ENCODE results near the gene ERC2.

Gene ERC2

GRCh38 chr3:55570271-55570711 is 898.0 kb downstream of the ERC2 start:
- no peak for TF ChIP-seq CTCF (IDR thresholded peaks at IDR 0.05; ENCODE audit: low read depth, low read length, missing control alignments)
- DNase-seq (ENCODE audit: extremely low read depth, low read depth): no peak
- H3K4me3 ChIP-seq (replicated peaks; ENCODE audit: low read depth, low read length): no peak overlapping the region

DNA sequence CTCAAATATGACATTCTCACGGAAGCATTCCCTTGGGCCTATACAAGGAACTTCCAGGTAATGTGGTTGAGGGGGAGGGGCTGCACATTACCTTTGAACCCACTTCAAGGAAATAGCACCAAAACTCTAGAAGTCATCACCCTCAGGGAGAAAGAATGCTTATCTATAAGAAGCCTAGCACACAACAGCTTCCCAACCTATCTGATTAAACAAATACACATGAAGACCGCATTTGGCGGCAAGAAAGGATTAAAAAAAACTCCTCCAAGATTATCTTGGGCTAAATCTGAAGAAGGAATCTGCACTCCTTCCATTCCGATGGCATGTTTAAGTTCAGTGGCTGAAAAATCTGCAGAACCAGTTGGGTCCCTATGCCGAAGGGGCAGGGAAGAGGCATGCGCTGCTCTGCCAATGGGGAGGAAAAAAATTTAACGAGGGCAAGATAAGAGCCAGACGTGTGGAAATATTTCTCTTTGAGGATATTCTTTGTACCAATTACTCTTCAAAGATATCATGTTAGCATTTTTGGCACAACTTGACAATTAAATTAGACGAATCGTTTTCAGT is 899.2 kb downstream of the ERC2 start:
- no peak for TF ChIP-seq CTCF (IDR thresholded peaks at IDR 0.05; ENCODE audit: low read depth, low read length, missing control alignments)
- no peak overlapping the region for H3K4me3 ChIP-seq (replicated peaks; ENCODE audit: low read depth, low read length)
- no peak for DNase-seq (ENCODE audit: extremely low read depth, low read depth)

- DNase-seq (ENCODE audit: extremely low read depth, low read depth): no peak
- no peak overlapping the region for H3K4me3 ChIP-seq (replicated peaks; ENCODE audit: low read depth, low read length)
- no peak for TF ChIP-seq CTCF (IDR thresholded peaks at IDR 0.05; ENCODE audit: low read depth, low read length, missing control alignments)
These were observed 900.7 kb downstream of the ERC2 start for GRCh38 chr3:55567615-55568014.

DNA sequence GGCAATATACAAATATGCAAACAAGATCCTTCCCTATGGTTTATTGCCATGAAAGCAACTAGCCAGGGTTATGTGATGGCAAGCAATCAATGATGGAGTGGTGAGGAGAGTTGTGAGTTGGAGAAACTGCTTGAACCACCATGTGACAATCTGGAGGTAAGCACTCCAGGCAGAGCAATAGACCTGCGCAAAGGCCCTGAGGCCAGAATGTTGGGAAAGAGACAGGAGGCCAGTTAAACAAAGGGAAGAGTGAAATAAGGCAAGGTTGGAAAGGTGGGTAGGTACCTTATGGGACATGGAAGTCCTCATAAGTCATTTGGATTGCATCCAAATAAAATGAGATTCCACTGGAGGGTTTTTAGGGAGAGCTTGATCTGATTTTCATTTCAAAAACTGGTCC is 901.1 kb downstream of the ERC2 start:
- DNase-seq (ENCODE audit: extremely low read depth, low read depth): no peak

DNA sequence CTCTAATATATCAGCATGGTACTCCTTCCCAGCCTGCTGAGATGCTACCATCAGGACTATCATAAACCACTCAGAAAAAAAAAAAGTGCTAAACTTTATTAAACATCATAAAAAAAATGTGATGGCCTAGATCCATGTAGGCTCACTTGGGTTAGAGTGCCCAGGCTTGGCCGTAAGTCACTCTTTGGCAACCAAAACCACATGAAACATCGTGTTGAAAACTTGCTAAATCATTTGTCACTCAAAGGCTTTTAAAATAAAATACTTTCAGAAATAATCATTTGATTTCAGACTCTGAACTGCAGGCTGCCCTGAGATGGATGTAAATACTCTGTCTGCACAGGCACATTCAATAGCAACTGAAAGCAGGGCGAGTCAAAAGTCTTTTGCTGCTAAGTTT is 902.7 kb downstream of the ERC2 start:
- no peak overlapping the region for H3K4me3 ChIP-seq (replicated peaks; ENCODE audit: low read depth, low read length)
- DNase-seq (ENCODE audit: extremely low read depth, low read depth): no peak
- TF ChIP-seq CTCF (IDR thresholded peaks at IDR 0.05; ENCODE audit: low read depth, low read length, missing control alignments): no peak

More for the DNA sequence above, 901.1 kb downstream of the ERC2 start:
- H3K4me3 ChIP-seq (replicated peaks; ENCODE audit: low read depth, low read length): no peak overlapping the region
- TF ChIP-seq CTCF (IDR thresholded peaks at IDR 0.05; ENCODE audit: low read depth, low read length, missing control alignments): no peak

- TF ChIP-seq CTCF (IDR thresholded peaks at IDR 0.05; ENCODE audit: low read depth, low read length, missing control alignments): no peak
- no peak overlapping the region for H3K4me3 ChIP-seq (replicated peaks; ENCODE audit: low read depth, low read length)
These were observed 903.5 kb downstream of the ERC2 start for GRCh38 chr3:55564726-55565125.

GRCh38 chr3:55562700-55563099 is 905.6 kb downstream of the ERC2 start:
- no peak for DNase-seq (ENCODE audit: extremely low read depth, low read depth)
- TF ChIP-seq CTCF (IDR thresholded peaks at IDR 0.05; ENCODE audit: low read depth, low read length, missing control alignments): no peak
- H3K4me3 ChIP-seq (replicated peaks; ENCODE audit: low read depth, low read length): no peak overlapping the region

More at GRCh38 chr3:55564726-55565125, 903.5 kb downstream of the ERC2 start:
- DNase-seq (ENCODE audit: extremely low read depth, low read depth): no peak
